Measurements from ENCODE around the gene CEL.

Gene CEL

GRCh38 chr9:133107961-133108793 is 46.4 kb downstream of the CEL start:
- no peak overlapping the region for H3K4me3 ChIP-seq (ENCODE audit: low read depth, low read length)
- no peak for TF ChIP-seq CTCF (IDR thresholded peaks at IDR 0.05; ENCODE audit: borderline replicate concordance, insufficient read depth, low read depth, low read length)

GRCh38 chr9:133108794-133109641 is 47.2 kb downstream of the CEL start:
- no peak overlapping the region for H3K4me3 ChIP-seq (ENCODE audit: low read depth, low read length)
- no peak for TF ChIP-seq CTCF (IDR thresholded peaks at IDR 0.05; ENCODE audit: borderline replicate concordance, insufficient read depth, low read depth, low read length)

GRCh38 chr9:133109931-133110650 is 48.3 kb downstream of the CEL start:
- no peak for TF ChIP-seq CTCF (IDR thresholded peaks at IDR 0.05; ENCODE audit: borderline replicate concordance, insufficient read depth, low read depth, low read length)
- no peak overlapping the region for H3K4me3 ChIP-seq (ENCODE audit: low read depth, low read length)

GRCh38 chr9:133111808-133112662 is 50.3 kb downstream of the CEL start:
- H3K4me3 ChIP-seq (ENCODE audit: low read depth, low read length): no peak overlapping the region
- TF ChIP-seq CTCF (IDR thresholded peaks at IDR 0.05; ENCODE audit: borderline replicate concordance, insufficient read depth, low read depth, low read length): no peak

- no peak overlapping the region for H3K4me3 ChIP-seq (ENCODE audit: low read depth, low read length)
- no peak for TF ChIP-seq CTCF (IDR thresholded peaks at IDR 0.05; ENCODE audit: borderline replicate concordance, insufficient read depth, low read depth, low read length)
Observed at GRCh38 chr9:133112663-133113026, 50.9 kb downstream of the CEL start.

- TF ChIP-seq CTCF (IDR thresholded peaks at IDR 0.05; ENCODE audit: borderline replicate concordance, insufficient read depth, low read depth, low read length): no peak
- H3K4me3 ChIP-seq (ENCODE audit: low read depth, low read length): no peak overlapping the region
Observed at GRCh38 chr9:133113163-133113948, 51.6 kb downstream of the CEL start.

Measured in GM12875 (cell line).